Activated T-cell treated with anti-CD3 and anti-CD28 coated beads for 48 hours (primary cell): ENCODE data around the gene SLC13A3.
"Not testable (repeated sequence)": the region's sequence is repeated elsewhere in the genome, so short reads cannot be mapped to it uniquely, and the experiment has no call there.

Experiments used
- DNase-seq: peaks from one replicate; pipeline ENCODE4 v3.0.0-alpha.2; 2020; ENCODE audit warnings: low read depth

The SLC13A3 gene

GRCh38 chr20:46681032-46681854 lies 30.0 kb upstream of the SLC13A3 start:
- DNase-seq: peak; percentile 53

- DNase-seq: no peak
Measured at GRCh38 chr20:46680684-46681031, 29.4 kb upstream of the SLC13A3 start.

- no peak for DNase-seq
Measured at GRCh38 chr20:46678516-46678915, 27.3 kb upstream of the SLC13A3 start.

GRCh38 chr20:46677608-46678007 lies 26.3 kb upstream of the SLC13A3 start:
- no peak for DNase-seq

GRCh38 chr20:46676649-46677316 lies 25.5 kb upstream of the SLC13A3 start:
- not testable (repeated sequence) for DNase-seq

GRCh38 chr20:46674253-46675083 lies 23.2 kb upstream of the SLC13A3 start:
- no peak for DNase-seq

- no peak for DNase-seq
Measured at GRCh38 chr20:46673394-46674252, 22.4 kb upstream of the SLC13A3 start.

GRCh38 chr20:46672543-46673148 lies 21.4 kb upstream of the SLC13A3 start:
- no peak for DNase-seq

GRCh38 chr20:46671866-46672542 lies 20.7 kb upstream of the SLC13A3 start:
- DNase-seq: no peak

GRCh38 chr20:46670585-46671584 lies 19.6 kb upstream of the SLC13A3 start:
- DNase-seq: no peak

- DNase-seq: no peak
Measured at GRCh38 chr20:46670228-46670584, 18.9 kb upstream of the SLC13A3 start.

- DNase-seq: no peak
Measured at GRCh38 chr20:46666818-46667515, 15.7 kb upstream of the SLC13A3 start.

GRCh38 chr20:46666306-46666705 lies 15.0 kb upstream of the SLC13A3 start:
- DNase-seq: no peak

- no peak for DNase-seq
Measured at GRCh38 chr20:46665602-46666001, 14.3 kb upstream of the SLC13A3 start.

GRCh38 chr20:46663531-46663930 lies 12.3 kb upstream of the SLC13A3 start:
- DNase-seq: no peak

GRCh38 chr20:46661659-46662058 lies 10.4 kb upstream of the SLC13A3 start:
- no peak for DNase-seq

GRCh38 chr20:46660487-46660886 lies 9.2 kb upstream of the SLC13A3 start:
- DNase-seq: no peak

- DNase-seq: no peak
Measured at GRCh38 chr20:46657618-46658017, 6.4 kb upstream of the SLC13A3 start.

- DNase-seq: no peak
Measured at GRCh38 chr20:46657137-46657536, 5.9 kb upstream of the SLC13A3 start.
